ES-I3 (cell line): Measurements from ENCODE around the gene LKAAEAR1.

ENCODE experiments used
- H3K36me3 ChIP-seq: 2 replicates; pipeline ENCODE4 v1.6.1; 2013; ENCODE audit warnings: mild to moderate bottlenecking, low read length, control low read depth, moderate library complexity; ENCODE audit not compliant: insufficient read depth
- H3K4me1 ChIP-seq: 2 replicates; pipeline ENCODE4 v1.6.1; 2013; ENCODE audit warnings: mild to moderate bottlenecking, control low read depth, low read length; ENCODE audit not compliant: insufficient read depth
- H3K9ac ChIP-seq: 2 replicates; pipeline ENCODE4 v1.6.1; 2013; ENCODE audit warnings: low read depth, mild to moderate bottlenecking, low read length, moderate library complexity
- H3K9me3 ChIP-seq: 2 replicates; pipeline ENCODE4 v1.6.1; 2013; ENCODE audit warnings: mild to moderate bottlenecking, low read length, moderate library complexity; ENCODE audit not compliant: control insufficient read depth, insufficient read depth

Gene LKAAEAR1

DNA sequence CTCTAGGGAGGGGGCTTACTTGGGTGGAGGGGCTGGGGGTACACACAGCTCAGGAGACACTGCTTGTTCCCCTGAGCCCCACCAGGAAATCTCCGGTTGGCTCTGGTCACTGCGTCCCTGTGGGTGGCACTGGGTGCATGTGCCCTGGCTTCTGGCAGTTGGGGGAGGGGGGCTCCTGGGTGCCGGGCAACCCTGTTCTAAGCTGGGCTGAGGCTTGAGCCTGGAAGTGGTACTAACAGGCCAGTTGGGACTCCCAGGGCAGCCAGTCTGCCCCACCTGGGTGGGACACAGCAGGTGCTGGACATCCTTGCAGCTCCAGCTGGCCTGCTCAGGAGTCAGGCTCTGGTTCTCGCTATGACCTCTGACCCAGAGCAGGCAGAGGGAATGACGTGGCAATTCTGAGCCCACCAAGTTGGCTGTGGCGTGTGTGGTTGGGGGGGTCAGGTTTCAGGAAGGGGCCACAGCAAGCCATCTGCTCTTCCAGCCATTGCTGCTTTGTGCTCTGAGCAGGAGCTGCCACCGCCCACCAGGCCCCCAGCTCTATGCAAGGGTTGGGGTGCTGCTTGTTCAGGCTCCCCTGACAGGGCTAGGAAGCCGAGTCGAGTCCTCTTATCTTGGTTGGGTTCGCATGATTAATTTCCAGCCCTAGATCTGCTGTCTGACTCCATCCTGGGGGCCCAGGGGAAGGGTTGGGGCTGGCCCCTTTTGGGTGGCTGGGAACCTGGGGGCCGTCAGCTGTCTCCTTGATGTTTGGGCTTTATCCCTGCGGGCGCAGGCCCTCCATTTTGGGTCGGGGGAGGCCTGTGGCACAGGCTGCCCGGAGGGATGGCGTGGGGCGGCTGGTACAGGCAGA is 47.6 kb downstream of the LKAAEAR1 start:
- Histone ChIP-seq H3K36me3 (no peaks in the 10 kb centered on the region), H3K9me3 (no peaks in the 10 kb centered on the region), H3K4me1 (peaks cover 16% of the 10 kb centered on the region; the same call in 1 of the 2 replicates), H3K9ac (no peak overlapping the region)

DNA sequence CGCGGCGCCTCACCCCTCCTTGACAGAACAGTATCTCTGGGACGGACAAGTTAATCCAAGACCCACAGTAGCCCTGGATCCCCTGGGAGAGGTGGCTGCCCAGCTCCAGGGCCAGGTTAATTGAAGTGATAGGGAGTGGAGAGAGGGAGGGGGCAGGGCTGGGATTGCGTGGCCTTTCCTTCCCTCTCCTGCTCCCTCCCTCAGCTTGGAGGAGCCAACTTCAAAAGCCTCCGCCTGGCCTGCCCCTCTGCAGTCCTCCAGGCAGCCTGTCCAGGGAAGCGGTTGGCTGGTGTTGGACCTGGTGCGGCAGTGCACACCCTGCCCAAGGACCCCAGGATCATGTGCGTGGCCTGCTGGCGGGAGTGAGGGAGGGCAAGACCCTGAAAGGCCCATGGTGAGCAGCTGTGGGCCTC is 48.3 kb downstream of the LKAAEAR1 start, which contains the start of gene C20orf204:
Gene C20orf204, plus strand, starts transcription at position 250 of the 413 bp plus-strand sequence. Its CDS starts 142 bp downstream, at position 392.
- Histone ChIP-seq H3K9me3 (no peaks in the 10 kb centered on the region), H3K9ac (no peak within 1 kb of the TSS), H3K4me1 (peaks cover 16% of the 10 kb centered on the region; the same call in 1 of the 2 replicates), H3K36me3 (no peaks in the 10 kb centered on the region; the same call in 1 of the 2 replicates)

DNA sequence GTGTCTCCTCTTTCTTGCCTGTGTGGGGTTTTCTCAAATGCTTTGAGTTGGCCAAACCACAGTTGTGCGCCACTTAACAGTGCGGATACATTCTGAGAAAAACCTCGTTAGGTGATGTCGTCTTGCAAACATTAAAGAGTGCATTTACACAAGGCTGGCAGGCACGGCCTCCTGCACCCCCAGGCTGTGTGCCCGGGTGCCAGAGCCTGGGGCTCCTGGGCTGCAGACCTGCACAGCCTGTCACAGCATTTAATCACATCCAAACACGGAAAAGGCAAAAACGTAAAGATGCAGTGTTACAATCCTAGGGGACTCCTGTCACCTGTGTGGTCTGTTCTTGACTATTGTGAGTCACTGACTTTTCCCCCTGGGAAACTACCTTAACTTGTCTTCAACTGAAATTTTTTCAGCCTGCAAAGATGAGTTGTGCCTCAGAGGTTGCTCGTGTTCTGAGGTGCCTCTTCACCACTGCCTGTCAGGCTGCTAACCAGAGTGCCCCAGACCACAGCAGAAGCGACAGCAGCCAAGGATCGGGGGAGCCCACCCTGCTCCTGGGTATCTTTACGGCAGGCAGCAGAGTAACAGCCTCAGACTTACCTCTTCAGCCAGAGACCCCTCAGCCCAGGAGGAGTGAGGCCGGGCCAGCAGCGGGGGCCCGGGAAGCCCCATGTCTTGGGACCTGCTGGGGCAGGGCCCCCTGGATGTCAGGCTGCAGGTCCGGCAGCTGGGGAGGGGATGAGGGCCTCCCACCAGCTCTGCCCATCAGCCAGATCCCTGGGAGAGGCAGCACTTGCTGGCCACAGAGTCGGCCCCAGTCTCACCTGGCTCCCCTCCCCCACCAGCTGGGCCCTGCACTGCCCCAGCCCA is 48.9 kb downstream of the LKAAEAR1 start:
- Histone ChIP-seq H3K36me3 (no peaks in the 10 kb centered on the region; the same call in 1 of the 2 replicates), H3K9me3 (no peaks in the 10 kb centered on the region), H3K4me1 (peaks cover 16% of the 10 kb centered on the region; the same call in 1 of the 2 replicates), H3K9ac (no peak overlapping the region)

DNA sequence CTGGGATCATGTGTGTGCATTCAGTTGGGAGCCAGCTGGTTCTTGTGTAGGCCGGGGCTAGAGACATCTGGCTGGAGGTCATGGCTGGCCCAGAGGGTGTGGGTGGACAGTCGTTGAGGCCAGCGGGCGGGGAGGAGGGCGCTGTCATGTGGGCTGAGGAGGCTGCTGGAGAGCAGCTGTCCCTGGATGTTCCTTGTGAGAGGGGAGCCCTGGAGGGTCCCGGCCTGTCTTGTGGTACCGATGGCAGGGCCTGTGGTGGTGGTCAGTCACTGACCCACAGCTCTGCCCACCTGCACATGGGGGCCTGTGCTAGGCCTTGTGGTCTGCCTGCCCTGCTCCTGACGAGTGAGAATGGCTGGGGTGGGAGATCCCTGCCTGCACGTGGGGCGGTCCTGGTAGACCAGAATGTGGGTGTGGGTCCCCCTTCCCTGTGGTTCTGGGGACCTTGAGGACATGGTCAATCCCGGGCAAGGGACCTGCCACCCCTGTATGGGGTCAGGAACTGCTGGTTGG is 50.2 kb downstream of the LKAAEAR1 start:
- Histone ChIP-seq H3K9me3 (no peaks in the 10 kb centered on the region), H3K9ac (no peak overlapping the region), H3K4me1 (peaks cover 11% of the 10 kb centered on the region; the same call in 1 of the 2 replicates), H3K36me3 (no peaks in the 10 kb centered on the region; the same call in 1 of the 2 replicates)
